ENCODE results near the gene CDKN2B-AS1.
A peak's percentile ranks its signal among the peaks of the same experiment; 100 is the strongest.
"Not testable (repeated sequence)": the region's sequence is repeated elsewhere in the genome, so short reads cannot be mapped to it uniquely, and the experiment has no call there.

CDKN2B-AS1 gene
- total RNA-seq = 1.1 to 3.4 reads per million in 2 donors

GRCh38 chr9:21994556-21995005, at the start of gene CDKN2B-AS1:
Gene CDKN2B-AS1, plus strand, starts transcription at chr9:21994791.
- peak; percentile 34 for DNase-seq

GRCh38 chr9:21945606-21946005, 49.0 kb upstream of the CDKN2B-AS1 start:
- no peak for DNase-seq

GRCh38 chr9:21958833-21959232, 35.8 kb upstream of the CDKN2B-AS1 start:
- DNase-seq = no peak

- DNase-seq = not testable (repeated sequence)
These were observed 35.3 kb upstream of the CDKN2B-AS1 start for GRCh38 chr9:21959268-21959667.

GRCh38 chr9:21961569-21961968, 33.0 kb upstream of the CDKN2B-AS1 start:
- DNase-seq = no peak

- peak; percentile 27 for DNase-seq
These were observed 29.6 kb upstream of the CDKN2B-AS1 start for GRCh38 chr9:21964925-21965385.

DNA sequence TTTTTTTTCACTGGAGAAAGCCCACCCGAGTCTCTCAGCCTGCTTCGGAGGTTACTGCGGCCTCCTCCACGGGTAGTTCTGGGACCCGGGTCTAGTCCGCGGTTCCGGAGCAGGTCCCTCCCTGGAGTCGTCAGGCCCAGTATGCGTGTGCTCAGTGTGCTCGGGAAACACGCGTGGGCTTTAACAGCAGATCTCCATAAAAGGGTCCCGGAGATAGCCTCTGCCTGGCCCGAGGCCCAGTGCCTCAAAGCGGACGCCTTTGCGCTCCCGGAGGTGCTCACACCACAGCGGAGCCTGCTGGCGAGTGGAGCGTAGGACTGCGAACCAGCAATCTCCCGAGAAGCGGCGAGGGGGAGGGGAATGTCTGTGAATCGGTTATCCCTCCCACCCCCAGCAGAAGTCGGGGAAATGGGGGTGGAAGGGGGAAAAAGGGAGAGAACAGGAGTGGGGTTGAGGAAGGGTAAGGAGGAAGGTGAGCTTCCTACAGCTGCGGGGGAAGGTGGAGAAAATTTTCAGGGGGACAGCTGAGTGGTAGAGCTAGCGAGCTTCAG, 29.1 kb upstream of the CDKN2B-AS1 start:
- DNase-seq = no peak

DNA sequence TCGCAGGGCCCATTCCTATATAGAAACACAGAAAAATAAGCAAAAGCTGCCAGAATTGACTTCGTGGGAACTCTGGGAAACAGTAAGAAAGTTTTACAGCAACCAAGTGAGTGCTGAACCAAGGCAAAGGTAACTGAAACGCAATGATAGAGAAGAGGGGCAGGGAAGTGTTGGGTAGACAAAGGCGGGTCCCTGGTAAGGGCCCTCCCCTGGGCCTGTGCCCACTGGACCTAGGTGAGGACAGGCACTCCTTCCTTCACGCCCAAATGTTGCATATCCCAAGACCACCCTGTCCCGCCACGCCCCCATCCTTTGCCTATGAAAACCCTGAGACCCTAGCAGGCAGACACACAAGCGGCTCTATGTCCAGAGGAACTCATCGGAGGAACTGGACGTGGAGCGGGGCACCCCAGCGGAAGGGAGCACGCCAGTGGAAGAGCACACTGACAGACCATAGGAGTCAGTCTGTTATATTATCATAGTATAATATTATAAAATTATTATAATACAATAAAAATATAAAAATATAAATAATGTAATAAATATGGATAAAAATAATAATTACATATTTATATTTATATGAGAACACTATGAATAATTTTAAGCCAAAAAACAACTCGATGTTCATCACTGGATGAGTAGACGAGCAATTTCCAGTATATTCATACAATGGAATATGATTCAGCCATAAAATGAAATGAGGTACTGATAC, 28.3 kb upstream of the CDKN2B-AS1 start:
- no peak for DNase-seq

- no peak for DNase-seq
These were observed 27.4 kb upstream of the CDKN2B-AS1 start for GRCh38 chr9:21967169-21967568.

- DNase-seq = no peak
These were observed 26.9 kb upstream of the CDKN2B-AS1 start for GRCh38 chr9:21967702-21968101.

GRCh38 chr9:21968331-21969010, 26.1 kb upstream of the CDKN2B-AS1 start:
- DNase-seq = no peak

DNA sequence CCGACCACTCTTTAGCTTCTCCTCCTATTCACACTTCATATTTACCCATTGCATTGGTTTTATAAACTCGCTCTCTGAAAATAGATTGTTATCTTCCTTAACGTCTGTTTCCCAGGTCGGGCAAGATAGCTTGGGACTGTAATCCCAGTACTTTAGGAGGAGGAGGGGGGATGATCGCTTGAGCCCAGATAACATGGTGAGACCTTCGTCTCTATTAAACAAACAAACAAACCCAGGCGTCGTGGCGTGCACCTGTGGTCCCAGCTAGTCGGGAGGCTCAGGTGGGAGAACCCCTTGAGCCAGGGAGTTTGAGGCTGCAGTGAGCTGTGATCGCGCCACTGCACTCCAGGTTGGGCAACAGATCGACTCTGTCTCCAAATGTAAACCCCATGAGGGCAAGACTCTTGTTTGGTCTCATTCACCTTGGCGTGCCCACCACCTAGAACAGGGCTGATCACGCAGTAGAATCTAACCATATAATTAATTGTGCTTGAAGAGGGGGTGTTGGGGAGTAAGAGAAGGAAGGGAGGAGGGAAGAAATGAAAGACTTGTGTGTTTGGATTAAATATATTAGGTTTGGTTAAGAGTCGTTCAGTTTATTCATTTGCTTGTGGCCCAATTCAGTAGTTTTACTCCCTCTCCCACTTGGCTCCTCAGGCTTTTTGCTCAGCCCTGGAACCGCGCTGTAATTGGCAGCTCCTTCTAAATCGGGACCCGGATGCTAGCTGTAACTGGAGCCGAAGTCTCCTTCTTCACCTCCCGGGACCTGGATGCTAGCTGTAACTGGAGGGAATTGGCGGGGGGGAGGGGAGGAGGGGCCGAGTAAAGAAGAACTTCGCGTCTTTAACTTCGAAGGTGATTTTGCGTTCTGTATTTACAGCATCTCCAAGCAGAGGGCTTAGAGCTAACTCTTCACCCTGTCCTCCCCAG, 25.3 kb upstream of the CDKN2B-AS1 start:
- DNase-seq = no peak

GRCh38 chr9:21969951-21970799, 24.4 kb upstream of the CDKN2B-AS1 start:
- no peak for DNase-seq

GRCh38 chr9:21970800-21971640, 23.6 kb upstream of the CDKN2B-AS1 start:
- DNase-seq = no peak

DNA sequence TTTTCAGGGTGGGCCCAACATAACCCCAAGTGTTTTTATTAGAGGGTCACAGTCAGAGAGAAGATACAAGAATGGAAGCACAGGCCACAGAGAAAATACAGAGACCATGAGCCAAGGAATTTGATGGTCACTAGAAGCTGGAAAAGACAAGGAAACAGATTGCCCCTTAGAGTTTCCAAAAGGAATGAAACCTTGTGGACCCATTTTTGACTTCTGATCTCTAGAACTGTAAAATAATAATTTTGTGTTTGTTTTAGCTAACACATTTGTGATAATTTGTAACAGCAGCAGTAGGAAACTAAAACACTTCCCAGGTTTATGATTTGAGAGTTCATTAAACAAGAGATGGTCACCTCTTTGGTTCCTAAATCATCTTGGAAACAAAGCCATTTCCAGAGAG, 22.2 kb upstream of the CDKN2B-AS1 start:
- DNase-seq = no peak

DNA sequence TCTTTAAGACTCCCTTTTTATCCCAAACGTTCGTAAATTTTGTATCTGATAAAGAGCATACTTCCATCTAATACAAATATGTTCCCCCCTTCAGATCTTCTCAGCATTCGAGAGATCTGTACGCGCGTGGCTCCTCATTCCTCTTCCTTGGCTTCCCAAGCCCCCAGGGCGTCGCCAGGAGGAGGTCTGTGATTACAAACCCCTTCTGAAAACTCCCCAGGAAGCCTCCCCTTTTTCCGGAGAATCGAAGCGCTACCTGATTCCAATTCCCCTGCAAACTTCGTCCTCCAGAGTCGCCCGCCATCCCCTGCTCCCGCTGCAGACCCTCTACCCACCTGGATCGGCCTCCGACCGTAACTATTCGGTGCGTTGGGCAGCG, 20.3 kb upstream of the CDKN2B-AS1 start:
- DNase-seq = no peak

DNA sequence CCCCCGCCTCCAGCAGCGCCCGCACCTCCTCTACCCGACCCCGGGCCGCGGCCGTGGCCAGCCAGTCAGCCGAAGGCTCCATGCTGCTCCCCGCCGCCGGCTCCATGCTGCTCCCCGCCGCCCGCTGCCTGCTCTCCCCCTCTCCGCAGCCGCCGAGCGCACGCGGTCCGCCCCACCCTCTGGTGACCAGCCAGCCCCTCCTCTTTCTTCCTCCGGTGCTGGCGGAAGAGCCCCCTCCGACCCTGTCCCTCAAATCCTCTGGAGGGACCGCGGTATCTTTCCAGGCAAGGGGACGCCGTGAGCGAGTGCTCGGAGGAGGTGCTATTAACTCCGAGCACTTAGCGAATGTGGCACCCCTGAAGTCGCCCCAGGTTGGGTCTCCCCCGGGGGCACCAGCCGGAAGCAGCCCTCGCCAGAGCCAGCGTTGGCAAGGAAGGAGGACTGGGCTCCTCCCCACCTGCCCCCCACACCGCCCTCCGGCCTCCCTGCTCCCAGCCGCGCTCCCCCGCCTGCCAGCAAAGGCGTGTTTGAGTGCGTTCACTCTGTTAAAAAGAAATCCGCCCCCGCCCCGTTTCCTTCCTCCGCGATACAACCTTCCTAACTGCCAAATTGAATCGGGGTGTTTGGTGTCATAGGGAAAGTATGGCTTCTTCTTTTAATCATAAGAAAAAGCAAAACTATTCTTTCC, 19.7 kb upstream of the CDKN2B-AS1 start:
- no peak for DNase-seq

- no peak for DNase-seq
These were observed 18.2 kb upstream of the CDKN2B-AS1 start for GRCh38 chr9:21976334-21976875.

DNA sequence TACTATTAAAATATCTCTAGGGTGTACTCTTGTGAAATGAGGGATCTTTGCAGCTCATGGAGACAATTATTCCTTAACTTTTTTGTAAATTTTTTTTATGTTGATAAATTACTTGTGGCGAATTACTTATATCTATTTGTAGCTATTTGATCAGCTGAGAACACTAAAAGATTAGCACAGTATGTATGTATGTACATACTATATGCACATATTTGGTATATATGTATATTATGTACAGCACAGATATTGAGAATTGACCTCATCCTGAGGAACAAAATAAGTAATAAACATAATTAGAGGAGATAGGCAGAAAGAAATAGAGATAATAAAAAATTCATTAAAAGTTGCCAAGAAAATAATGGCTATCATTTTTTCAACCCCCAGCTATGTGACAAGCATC, 12.2 kb upstream of the CDKN2B-AS1 start:
- no peak for DNase-seq

All from activated gamma-delta T cell (primary cell).